Karpas-422 (cell line): ENCODE results near the gene MRPL53. TPM values are rescaled to one million over a fixed set of nuclear protein-coding genes. Genes with fewer than 3 reads are reported as not detected.

Experiments used
- DNase-seq: peaks from one replicate; pipeline ENCODE4 v3.0.0-alpha.2; 2015
- H2AFZ ChIP-seq: fragments of 200-600 bp; sonication (generic); 2 replicates; pipeline ENCODE4 v1.6.1; 2014; ENCODE audit warnings: antibody characterized with exemption, low read length, mixed read lengths
- H3K27ac ChIP-seq: fragments of 200-600 bp; sonication (generic); 2 replicates; pipeline ENCODE4 v1.5.1; 2014; ENCODE audit warnings: mild to moderate bottlenecking, low read length, moderate library complexity
- H3K27me3 ChIP-seq: fragments of 200-600 bp; sonication (generic); 2 replicates; pipeline ENCODE4 v1.6.1; 2014; ENCODE audit warnings: low read length, mixed read lengths
- H3K36me3 ChIP-seq: fragments of 200-600 bp; sonication (generic); 2 replicates; pipeline ENCODE4 v1.6.1; 2014; ENCODE audit warnings: low read length, mixed read lengths; ENCODE audit not compliant: insufficient read depth
- H3K4me1 ChIP-seq: fragments of 200-600 bp; sonication (generic); 2 replicates; pipeline ENCODE4 v1.6.1; 2014; ENCODE audit warnings: mild to moderate bottlenecking, low read length, mixed read lengths
- H3K4me2 ChIP-seq: fragments of 200-600 bp; sonication (generic); 2 replicates; pipeline ENCODE4 v1.6.1; 2014; ENCODE audit warnings: low read length, low read depth, mild to moderate bottlenecking; ENCODE audit not compliant: poor library complexity, severe bottlenecking
- H3K4me3 ChIP-seq: fragments of 200-600 bp; sonication (generic); 2 replicates; pipeline ENCODE4 v1.5.1; 2014; ENCODE audit warnings: mild to moderate bottlenecking, antibody characterized with exemption, low read length, mixed read lengths
- H3K79me2 ChIP-seq: fragments of 200-600 bp; sonication (generic); 2 replicates; pipeline ENCODE4 v1.6.1; 2014; ENCODE audit warnings: mild to moderate bottlenecking, low read length, mixed read lengths
- H3K9ac ChIP-seq: fragments of 200-600 bp; sonication (generic); 2 replicates; pipeline ENCODE4 v1.6.0; 2014; ENCODE audit warnings: low read length
- H3K9me2 ChIP-seq: fragments of 200-600 bp; sonication (generic), shearing (Covaris generic); replicated peaks from 2 replicates; pipeline ENCODE4 v1.6.0; 2014; ENCODE audit warnings: mild to moderate bottlenecking, low read length, moderate library complexity; ENCODE audit not compliant: insufficient read depth
- H3K9me3 ChIP-seq: fragments of 300-700, 200-600 bp; sonication (generic); 2 replicates; pipeline ENCODE4 v1.6.1; 2014; ENCODE audit warnings: low read length, mixed read lengths
- H4K20me1 ChIP-seq: fragments of 200-600 bp; sonication (generic); 2 replicates; pipeline ENCODE4 v1.6.1; 2014; ENCODE audit warnings: mild to moderate bottlenecking, antibody characterized with exemption, low read length, low read depth; ENCODE audit not compliant: insufficient read depth
- total RNA-seq: library from RNA; depleted of rRNA; stranded (reverse); fragments of >200 nt; shearing (Covaris generic); gene quantifications from 2 replicates; pipeline ENCODE4 v1.2.3, GENCODE V29; 2014; ENCODE audit warnings: low replicate concordance

The MRPL53 gene
- total RNA-seq, 1 experiment from 2014 or later: 91.4 TPM

- H3K4me2 ChIP-seq: no peak overlapping the region
- no peaks in the 10 kb centered on the region for H3K9me2 ChIP-seq
- no peak overlapping the region for H3K27ac ChIP-seq
- no peaks in the 10 kb centered on the region for H3K79me2 ChIP-seq
- no peaks in the 10 kb centered on the region for H3K36me3 ChIP-seq
- no peaks in the 10 kb centered on the region for H3K9me3 ChIP-seq
- no peak overlapping the region for H3K4me3 ChIP-seq
- H3K27me3 ChIP-seq: no peaks in the 10 kb centered on the region
- no peak overlapping the region for H3K9ac ChIP-seq
- no peak for DNase-seq
- H2AFZ ChIP-seq: no peak overlapping the region
- H4K20me1 ChIP-seq: no peaks in the 10 kb centered on the region
- H3K4me1 ChIP-seq: peaks cover 11% of the 10 kb centered on the region
Measured at GRCh38 chr2:74512744-74513604, 40.5 kb upstream of the MRPL53 start.

- Histone ChIP-seq H3K36me3 (no peaks in the 10 kb centered on the region), H3K27ac (no peak overlapping the region), H3K4me1 (peaks cover 18% of the 10 kb centered on the region), H3K4me3 (no peak overlapping the region), H4K20me1 (no peaks in the 10 kb centered on the region), H3K9me3 (no peaks in the 10 kb centered on the region), H3K27me3 (no peaks in the 10 kb centered on the region), H2AFZ (0 out of 2 replicates have a peak overlapping the region, but pooled peaks have one; percentile 22), H3K9ac (no peak overlapping the region), H3K4me2 (no peak overlapping the region), H3K9me2 (no peaks in the 10 kb centered on the region), H3K79me2 (peaks cover 7% of the 10 kb centered on the region)
- no peak for DNase-seq
Measured at GRCh38 chr2:74511104-74511989, 38.9 kb upstream of the MRPL53 start.

GRCh38 chr2:74510272-74510671 lies 37.8 kb upstream of the MRPL53 start:
- Histone ChIP-seq H3K27ac (no peak overlapping the region), H3K27me3 (no peaks in the 10 kb centered on the region), H2AFZ (0 out of 2 replicates have a peak overlapping the region, but pooled peaks have one; percentile 7), H3K36me3 (peaks cover 8% of the 10 kb centered on the region; the same call in 1 of the 2 replicates), H3K79me2 (peaks cover 16% of the 10 kb centered on the region), H3K9me3 (no peaks in the 10 kb centered on the region), H3K4me1 (peaks cover 29% of the 10 kb centered on the region), H3K9me2 (no peaks in the 10 kb centered on the region), H3K9ac (no peak overlapping the region), H4K20me1 (no peaks in the 10 kb centered on the region), H3K4me3 (no peak overlapping the region), H3K4me2 (no peak overlapping the region)
- no peak for DNase-seq

GRCh38 chr2:74507926-74508520 lies 35.5 kb upstream of the MRPL53 start:
- H2AFZ ChIP-seq: peak overlapping the region; percentile 60
- H4K20me1 ChIP-seq: no peaks in the 10 kb centered on the region
- peaks cover 46% of the 10 kb centered on the region for H3K4me1 ChIP-seq
- H3K27ac ChIP-seq: peak overlapping the region; percentile 88; the same call in 1 of the 2 replicates
- no peaks in the 10 kb centered on the region for H3K9me2 ChIP-seq
- peaks cover 22% of the 10 kb centered on the region for H3K79me2 ChIP-seq
- H3K9me3 ChIP-seq: no peaks in the 10 kb centered on the region
- no peak for DNase-seq
- H3K4me3 ChIP-seq: peak overlapping the region; percentile 78
- peak overlapping the region; percentile 89 for H3K9ac ChIP-seq
- peaks cover 9% of the 10 kb centered on the region; the same call in 1 of the 2 replicates for H3K36me3 ChIP-seq
- H3K4me2 ChIP-seq: peak overlapping the region; percentile 89
- H3K27me3 ChIP-seq: no peaks in the 10 kb centered on the region

GRCh38 chr2:74507145-74507925 lies 34.9 kb upstream of the MRPL53 start, which contains the start of gene PCGF1:
PCGF1 (minus strand) TSS chr2:74507695; CDS start chr2:74507668, 27 bp downstream.
- H3K9me3 ChIP-seq: no peaks in the 10 kb centered on the region
- peaks cover 27% of the 10 kb centered on the region for H3K79me2 ChIP-seq
- no peaks in the 10 kb centered on the region for H3K9me2 ChIP-seq
- DNase-seq: peak; percentile 100
- peak within 1 kb of the TSS; percentile 89 for H3K9ac ChIP-seq
- H3K4me2 ChIP-seq: peak within 1 kb of the TSS; percentile 89
- H3K4me1 ChIP-seq: peaks cover 51% of the 10 kb centered on the region
- peaks cover 9% of the 10 kb centered on the region; the same call in 1 of the 2 replicates for H3K36me3 ChIP-seq
- H4K20me1 ChIP-seq: no peaks in the 10 kb centered on the region
- H3K27ac ChIP-seq: peak within 1 kb of the TSS; percentile 88
- H3K4me3 ChIP-seq: peak within 1 kb of the TSS; percentile 78
- peak within 1 kb of the TSS; percentile 88 for H2AFZ ChIP-seq
- H3K27me3 ChIP-seq: no peaks in the 10 kb centered on the region

- no peaks in the 10 kb centered on the region for H3K27me3 ChIP-seq
- peaks cover 33% of the 10 kb centered on the region for H3K79me2 ChIP-seq
- peak overlapping the region; percentile 78 for H3K4me3 ChIP-seq
- H3K4me2 ChIP-seq: peak overlapping the region; percentile 89
- H3K9me2 ChIP-seq: no peaks in the 10 kb centered on the region
- no peaks in the 10 kb centered on the region for H4K20me1 ChIP-seq
- DNase-seq: no peak
- H3K4me1 ChIP-seq: peaks cover 65% of the 10 kb centered on the region
- H3K27ac ChIP-seq: peak overlapping the region; percentile 69
- no peak overlapping the region for H2AFZ ChIP-seq
- peaks cover 9% of the 10 kb centered on the region; the same call in 1 of the 2 replicates for H3K36me3 ChIP-seq
- no peaks in the 10 kb centered on the region for H3K9me3 ChIP-seq
- H3K9ac ChIP-seq: peak overlapping the region; percentile 89
Measured at GRCh38 chr2:74505448-74506246, 33.2 kb upstream of the MRPL53 start.

GRCh38 chr2:74504591-74504990 lies 32.1 kb upstream of the MRPL53 start:
- H3K36me3 ChIP-seq: peaks cover 9% of the 10 kb centered on the region; the same call in 1 of the 2 replicates
- H3K9me3 ChIP-seq: no peaks in the 10 kb centered on the region
- H3K4me1 ChIP-seq: peaks cover 65% of the 10 kb centered on the region
- no peaks in the 10 kb centered on the region for H3K9me2 ChIP-seq
- peak overlapping the region; percentile 89 for H3K4me2 ChIP-seq
- DNase-seq: no peak
- H2AFZ ChIP-seq: no peak overlapping the region
- peak overlapping the region; percentile 78; the same call in 1 of the 2 replicates for H3K4me3 ChIP-seq
- H3K27ac ChIP-seq: peak overlapping the region; percentile 69
- peaks cover 33% of the 10 kb centered on the region for H3K79me2 ChIP-seq
- H3K9ac ChIP-seq: peak overlapping the region; percentile 89
- H4K20me1 ChIP-seq: no peaks in the 10 kb centered on the region
- no peaks in the 10 kb centered on the region for H3K27me3 ChIP-seq
